ENCODE measurements around the gene GRAMD4. TPM values are rescaled to one million over a fixed set of nuclear protein-coding genes. Genes with fewer than 3 reads are reported as not detected.

The GRAMD4 gene
- total RNA-seq, 1 donor from 2014 or later = 34.9 TPM

- no peak for DNase-seq (ENCODE audit: low spot score)
Observed at GRCh38 chr22:46719921-46720320, 99.7 kb downstream of the GRAMD4 start.

- DNase-seq (ENCODE audit: low spot score) = no peak
Observed at GRCh38 chr22:46721501-46722085, 101.4 kb downstream of the GRAMD4 start.

GRCh38 chr22:46723882-46724281 lies 103.7 kb downstream of the GRAMD4 start:
- no peak for DNase-seq (ENCODE audit: low spot score)

- DNase-seq (ENCODE audit: low spot score) = no peak
Observed at GRCh38 chr22:46725096-46725495, 104.9 kb downstream of the GRAMD4 start.

- DNase-seq (ENCODE audit: low spot score) = no peak
Observed at GRCh38 chr22:46726066-46726985, 106.1 kb downstream of the GRAMD4 start.

GRCh38 chr22:46726986-46727317 lies 106.8 kb downstream of the GRAMD4 start:
- DNase-seq (ENCODE audit: low spot score) = no peak

- DNase-seq (ENCODE audit: low spot score) = no peak
Observed at GRCh38 chr22:46727813-46728364, 107.7 kb downstream of the GRAMD4 start.

- DNase-seq (ENCODE audit: low spot score) = no peak
Observed at GRCh38 chr22:46728470-46728869, 108.3 kb downstream of the GRAMD4 start.

Other genes starting within 250 kb of the GRAMD4 start
- gene CELSR1, start 82.8 kb upstream of the GRAMD4 start, total RNA-seq = 44.0 TPM
- 13.0 TPM for gene CERK, start 117.9 kb downstream of the GRAMD4 start, total RNA-seq
- 32.6 TPM for gene TBC1D22A, start 142.3 kb downstream of the GRAMD4 start, total RNA-seq